Measurements from ENCODE around the gene SNX6.

SNX6 gene

GRCh38 chr14:34619471-34619870 is 10.5 kb downstream of the SNX6 start:
- H3K4me3 Mint-ChIP-seq: no peak overlapping the region

DNA sequence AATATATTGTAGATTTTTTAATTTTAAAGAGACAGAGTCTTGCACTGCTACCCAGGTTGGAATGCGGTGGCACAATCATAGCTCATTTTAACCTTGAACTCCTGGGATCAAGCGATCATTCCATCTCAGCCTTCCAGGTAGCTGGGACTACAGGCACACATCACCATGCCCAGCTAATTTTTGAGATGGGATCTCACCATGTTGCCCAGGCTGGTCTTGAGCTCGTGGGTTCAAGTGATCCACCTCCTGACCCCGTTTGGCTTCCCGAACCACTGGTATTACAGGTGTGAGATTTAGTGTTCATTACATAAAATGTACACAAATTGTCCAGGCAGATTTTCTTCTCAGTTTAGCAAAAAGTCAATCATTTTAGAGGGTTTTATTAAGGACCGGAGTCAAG is 13.6 kb downstream of the SNX6 start:
- H3K4me1 Mint-ChIP-seq (ENCODE audit: low read depth): peaks cover 49% of the 10 kb centered on the region
- no peaks in the 10 kb centered on the region for H3K27me3 Mint-ChIP-seq
- no peak overlapping the region for H3K4me3 Mint-ChIP-seq
- peak overlapping the region; percentile 61 for H3K27ac Mint-ChIP-seq
- H3K9me3 Mint-ChIP-seq (ENCODE audit: low read depth): no peaks in the 10 kb centered on the region
- H3K36me3 Mint-ChIP-seq: no peaks in the 10 kb centered on the region

More at GRCh38 chr14:34619471-34619870, 10.5 kb downstream of the SNX6 start:
- peak overlapping the region; percentile 36 for H3K27ac Mint-ChIP-seq
- peaks cover 57% of the 10 kb centered on the region for H3K4me1 Mint-ChIP-seq (ENCODE audit: low read depth)
- H3K9me3 Mint-ChIP-seq (ENCODE audit: low read depth): no peaks in the 10 kb centered on the region
- peaks cover 5% of the 10 kb centered on the region for H3K36me3 Mint-ChIP-seq
- H3K27me3 Mint-ChIP-seq: no peaks in the 10 kb centered on the region

DNA sequence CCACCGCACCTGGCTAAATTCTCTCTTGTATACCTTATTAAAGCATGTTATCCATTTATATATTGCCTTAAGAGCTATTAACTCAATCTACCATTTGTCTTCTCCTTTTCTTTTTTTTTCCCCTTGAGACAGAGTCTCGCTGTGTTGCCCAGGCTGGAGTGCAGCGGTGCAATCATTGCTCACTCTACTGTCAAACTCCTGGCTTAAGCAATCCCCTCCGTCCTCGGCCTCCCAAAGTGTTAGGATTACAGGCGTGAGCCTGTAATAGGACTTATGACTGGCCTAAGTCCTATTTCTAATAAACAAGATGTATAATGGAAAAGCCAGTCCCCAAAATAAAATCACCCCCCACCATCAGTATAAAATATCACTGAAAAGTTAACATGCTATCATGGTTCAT is 14.4 kb downstream of the SNX6 start:
- H3K27ac Mint-ChIP-seq: peak overlapping the region; percentile 41

DNA sequence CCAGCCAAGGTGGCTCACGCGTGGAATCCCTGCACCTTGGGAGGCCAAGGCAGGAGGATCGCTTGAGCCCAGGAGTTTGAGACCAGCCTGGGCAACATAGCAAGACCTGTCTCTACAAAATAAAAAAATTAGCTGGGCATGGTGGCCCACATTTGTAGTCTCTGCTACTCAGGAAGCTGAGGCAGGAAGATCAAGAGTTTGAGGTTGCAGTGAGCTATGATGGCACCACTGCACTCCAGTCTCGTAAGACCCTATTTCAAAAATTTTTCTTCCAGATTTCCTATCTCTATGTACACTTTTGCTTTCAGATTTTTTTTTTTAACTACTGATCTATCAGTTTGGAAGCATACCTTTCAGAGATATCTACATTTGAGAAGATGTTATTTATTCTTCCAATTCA is 15.3 kb downstream of the SNX6 start:
- Mint-ChIP-seq H3K9me3 (ENCODE audit: low read depth) (no peaks in the 10 kb centered on the region), H3K4me1 (ENCODE audit: low read depth) (peaks cover 38% of the 10 kb centered on the region), H3K36me3 (no peaks in the 10 kb centered on the region), H3K4me3 (no peak overlapping the region), H3K27me3 (no peaks in the 10 kb centered on the region), H3K27ac (peak overlapping the region; percentile 80)

More for the DNA sequence above, 14.4 kb downstream of the SNX6 start:
- Mint-ChIP-seq H3K4me3 (no peak overlapping the region), H3K9me3 (ENCODE audit: low read depth) (no peaks in the 10 kb centered on the region), H3K36me3 (no peaks in the 10 kb centered on the region), H3K27me3 (no peaks in the 10 kb centered on the region), H3K4me1 (ENCODE audit: low read depth) (peaks cover 46% of the 10 kb centered on the region)

DNA sequence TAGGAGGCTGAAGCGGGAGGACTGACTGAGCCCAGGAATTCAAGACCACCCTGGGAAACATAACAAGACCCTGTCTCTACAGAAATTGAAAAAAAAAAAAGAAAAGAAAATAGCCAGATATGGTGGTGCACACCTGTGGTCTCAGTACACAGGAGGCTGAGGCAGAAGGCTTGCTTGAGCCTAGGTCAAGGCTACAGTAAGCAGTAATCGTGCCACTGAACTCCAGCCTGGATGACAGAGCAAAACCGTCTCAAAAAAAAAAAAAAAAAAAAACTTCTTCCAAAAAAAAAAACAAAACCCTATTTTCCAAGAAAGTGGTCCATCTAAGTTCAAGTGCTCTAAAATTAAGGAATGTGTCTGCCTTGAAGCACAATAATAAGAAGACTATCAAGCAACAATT is 19.8 kb downstream of the SNX6 start:
- H3K27me3 Mint-ChIP-seq: no peaks in the 10 kb centered on the region
- peaks cover 3% of the 10 kb centered on the region for H3K36me3 Mint-ChIP-seq
- H3K4me3 Mint-ChIP-seq: no peak overlapping the region

DNA sequence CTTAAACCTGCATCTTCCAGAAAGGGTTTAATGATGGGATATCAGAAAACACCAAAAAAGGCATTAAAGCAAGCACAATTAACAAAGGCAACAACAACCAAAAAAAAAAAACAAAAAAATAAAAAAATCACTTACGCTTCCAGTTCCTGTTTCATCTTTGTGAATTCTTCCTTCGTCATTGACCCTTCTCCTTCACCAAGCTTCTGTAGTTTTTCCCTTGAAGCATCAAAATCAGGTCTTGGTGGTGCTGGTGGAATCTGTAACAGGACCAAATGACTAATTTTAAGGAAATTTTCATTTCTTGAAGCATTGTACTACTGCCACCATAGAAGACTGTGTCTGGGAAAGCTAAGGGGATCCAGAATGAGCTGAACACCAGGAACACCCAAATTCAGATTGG is 24.5 kb downstream of the SNX6 start:
- peak overlapping the region; percentile 41 for H3K27ac Mint-ChIP-seq
- H3K9me3 Mint-ChIP-seq (ENCODE audit: low read depth): no peaks in the 10 kb centered on the region
- H3K4me3 Mint-ChIP-seq: no peak overlapping the region
- no peaks in the 10 kb centered on the region for H3K27me3 Mint-ChIP-seq
- H3K36me3 Mint-ChIP-seq: peaks cover 11% of the 10 kb centered on the region
- peaks cover 5% of the 10 kb centered on the region for H3K4me1 Mint-ChIP-seq (ENCODE audit: low read depth)

More for the DNA sequence above, 19.8 kb downstream of the SNX6 start:
- peaks cover 19% of the 10 kb centered on the region for H3K4me1 Mint-ChIP-seq (ENCODE audit: low read depth)
- no peaks in the 10 kb centered on the region for H3K9me3 Mint-ChIP-seq (ENCODE audit: low read depth)
- H3K27ac Mint-ChIP-seq: peak overlapping the region; percentile 22

GRCh38 chr14:34604995-34605394 is 25.0 kb downstream of the SNX6 start:
- peaks cover 11% of the 10 kb centered on the region for H3K36me3 Mint-ChIP-seq
- peak overlapping the region; percentile 41 for H3K27ac Mint-ChIP-seq
- peaks cover 5% of the 10 kb centered on the region for H3K4me1 Mint-ChIP-seq (ENCODE audit: low read depth)
- no peak overlapping the region for H3K4me3 Mint-ChIP-seq
- H3K9me3 Mint-ChIP-seq (ENCODE audit: low read depth): no peaks in the 10 kb centered on the region
- H3K27me3 Mint-ChIP-seq: no peaks in the 10 kb centered on the region

GRCh38 chr14:34596891-34597290 is 33.1 kb downstream of the SNX6 start:
- no peak overlapping the region for H3K27ac Mint-ChIP-seq

DNA sequence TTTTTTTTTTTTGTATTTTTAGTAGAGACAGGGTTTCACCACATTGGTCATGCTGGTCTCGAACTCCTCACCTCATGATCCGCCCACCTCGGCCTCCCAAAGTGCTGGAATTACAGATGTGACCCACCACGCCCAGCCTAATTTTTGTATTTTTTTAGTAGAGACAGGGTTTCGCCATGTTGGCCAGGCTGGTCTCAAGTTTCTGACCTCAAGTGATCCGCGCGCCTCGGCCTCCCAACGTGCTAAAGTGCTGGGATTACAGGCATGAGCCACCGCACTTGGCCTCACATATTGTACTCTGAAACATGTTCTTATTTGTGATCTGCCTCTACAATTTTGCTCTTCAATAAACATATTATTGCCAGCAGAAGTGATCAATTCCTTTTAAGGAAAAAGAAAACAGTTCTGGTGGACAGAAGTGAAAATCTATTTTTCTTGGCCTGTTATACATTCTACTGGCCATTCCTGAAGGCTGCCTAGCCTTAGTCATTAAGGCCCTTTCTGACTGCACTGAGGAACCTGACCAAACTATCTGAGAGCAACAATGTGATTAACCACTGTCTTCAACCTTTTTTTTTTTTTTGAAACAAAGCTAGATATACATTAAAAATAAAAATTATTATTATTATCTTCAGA is 36.1 kb downstream of the SNX6 start:
- Mint-ChIP-seq H3K27me3 (no peaks in the 10 kb centered on the region), H3K4me3 (no peak overlapping the region), H3K27ac (no peak overlapping the region), H3K36me3 (peaks cover 5% of the 10 kb centered on the region), H3K9me3 (ENCODE audit: low read depth) (no peaks in the 10 kb centered on the region), H3K4me1 (ENCODE audit: low read depth) (peaks cover 8% of the 10 kb centered on the region)

More at GRCh38 chr14:34596891-34597290, 33.1 kb downstream of the SNX6 start:
- H3K36me3 Mint-ChIP-seq: peaks cover 4% of the 10 kb centered on the region
- no peak overlapping the region for H3K4me3 Mint-ChIP-seq
- no peaks in the 10 kb centered on the region for H3K9me3 Mint-ChIP-seq (ENCODE audit: low read depth)
- H3K27me3 Mint-ChIP-seq: no peaks in the 10 kb centered on the region
- peaks cover 3% of the 10 kb centered on the region for H3K4me1 Mint-ChIP-seq (ENCODE audit: low read depth)

DNA sequence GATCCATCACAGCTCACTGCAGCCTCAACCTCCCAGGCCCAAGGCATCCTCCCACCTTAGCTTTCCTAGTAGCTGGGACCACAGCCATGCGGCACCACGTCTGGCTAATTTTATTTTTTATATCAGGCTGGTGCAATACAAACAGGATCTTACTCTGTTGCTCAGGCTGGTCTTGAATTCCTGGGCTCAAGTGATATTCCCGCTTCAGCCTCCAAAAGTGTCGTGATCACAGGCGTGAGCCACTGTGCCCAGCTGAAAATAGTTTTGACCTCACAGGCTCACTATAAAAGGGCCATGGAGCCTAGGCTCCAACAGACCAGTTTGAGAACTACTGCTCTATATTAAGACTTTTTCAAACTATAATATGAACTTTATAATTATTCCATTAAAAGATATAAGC is 37.3 kb downstream of the SNX6 start:
- peaks cover 5% of the 10 kb centered on the region for H3K36me3 Mint-ChIP-seq
- H3K9me3 Mint-ChIP-seq (ENCODE audit: low read depth): no peaks in the 10 kb centered on the region
- H3K4me3 Mint-ChIP-seq: no peak overlapping the region
- no peak overlapping the region for H3K27ac Mint-ChIP-seq
- H3K27me3 Mint-ChIP-seq: no peaks in the 10 kb centered on the region
- peaks cover 8% of the 10 kb centered on the region for H3K4me1 Mint-ChIP-seq (ENCODE audit: low read depth)

DNA sequence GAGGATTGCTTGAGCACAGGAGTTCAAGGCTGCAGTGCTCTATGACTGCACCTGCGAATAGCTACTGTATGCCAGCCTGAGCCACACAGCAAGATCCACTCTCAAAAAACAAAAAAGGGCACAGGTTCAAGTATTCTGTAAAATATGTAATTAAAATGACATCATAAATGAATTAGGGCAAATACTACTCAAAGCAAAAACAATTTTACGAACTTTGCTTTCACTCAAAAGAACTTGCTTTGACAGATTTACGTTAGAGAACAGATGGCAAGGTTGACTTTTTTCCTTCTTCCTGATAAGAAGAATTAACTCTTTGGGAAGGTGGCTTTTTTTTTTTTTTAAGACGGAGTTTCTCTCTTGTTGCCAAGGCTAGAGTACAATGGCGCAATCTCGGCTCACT is 46.4 kb downstream of the SNX6 start:
- Mint-ChIP-seq H3K27ac (no peak overlapping the region), H3K9me3 (ENCODE audit: low read depth) (no peaks in the 10 kb centered on the region), H3K36me3 (peaks cover 2% of the 10 kb centered on the region), H3K4me3 (no peak overlapping the region), H3K4me1 (ENCODE audit: low read depth) (no peaks in the 10 kb centered on the region), H3K27me3 (no peaks in the 10 kb centered on the region)

DNA sequence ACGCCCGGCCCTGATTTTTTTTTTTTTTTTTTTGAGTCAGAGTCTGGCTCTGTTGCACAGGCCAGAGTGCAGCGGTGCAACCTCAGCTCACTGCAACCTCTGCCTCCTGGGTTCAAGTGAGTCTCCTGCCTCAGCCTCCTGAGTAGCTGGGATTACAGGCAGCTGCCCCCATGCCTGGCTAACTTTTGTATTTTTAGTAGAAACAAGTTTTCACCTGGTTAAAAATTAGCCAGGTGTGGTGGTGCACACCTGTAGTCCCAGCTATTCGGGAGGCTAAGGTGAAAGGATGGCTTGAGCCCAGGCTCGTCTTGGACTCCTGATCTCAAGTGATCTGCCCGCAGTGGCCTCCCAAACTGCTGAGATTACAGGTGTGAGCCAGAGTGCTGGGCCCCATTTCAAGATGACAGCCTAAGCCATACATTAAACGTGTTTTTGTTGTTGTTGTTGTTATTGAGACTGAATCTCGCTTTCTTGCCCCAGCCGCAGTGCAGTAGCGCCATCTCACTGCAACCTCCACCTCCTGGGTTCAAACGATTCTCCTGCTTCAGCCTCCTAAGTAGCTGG is 47.7 kb downstream of the SNX6 start:
- H3K36me3 Mint-ChIP-seq: peaks cover 2% of the 10 kb centered on the region
- H3K27ac Mint-ChIP-seq: no peak overlapping the region
- H3K9me3 Mint-ChIP-seq (ENCODE audit: low read depth): no peaks in the 10 kb centered on the region
- H3K27me3 Mint-ChIP-seq: no peaks in the 10 kb centered on the region
- no peaks in the 10 kb centered on the region for H3K4me1 Mint-ChIP-seq (ENCODE audit: low read depth)
- no peak overlapping the region for H3K4me3 Mint-ChIP-seq

DNA sequence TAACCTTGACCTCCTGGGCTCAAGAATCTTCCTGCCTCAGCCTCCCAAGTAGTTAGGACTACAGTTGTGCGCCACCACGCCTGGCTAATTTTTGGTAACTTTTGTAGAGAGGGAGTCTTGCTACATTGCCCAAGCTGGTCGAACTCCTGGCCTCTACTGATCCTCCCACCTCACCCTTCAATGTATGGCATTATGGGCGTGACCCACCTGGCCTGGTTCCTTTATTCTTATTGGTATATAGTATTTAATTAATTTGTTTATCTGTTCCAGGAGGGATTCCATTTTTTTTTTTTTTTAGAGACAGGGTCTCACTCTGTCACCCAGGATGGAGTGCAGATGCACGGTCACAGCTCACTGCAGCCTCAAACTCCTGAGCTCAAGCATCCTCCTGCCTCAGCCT is 49.6 kb downstream of the SNX6 start:
- H3K27ac Mint-ChIP-seq: no peak overlapping the region
- H3K36me3 Mint-ChIP-seq: peaks cover 2% of the 10 kb centered on the region
- H3K4me1 Mint-ChIP-seq (ENCODE audit: low read depth): no peaks in the 10 kb centered on the region
- H3K4me3 Mint-ChIP-seq: no peak overlapping the region
- H3K9me3 Mint-ChIP-seq (ENCODE audit: low read depth): no peaks in the 10 kb centered on the region
- no peaks in the 10 kb centered on the region for H3K27me3 Mint-ChIP-seq

DNA sequence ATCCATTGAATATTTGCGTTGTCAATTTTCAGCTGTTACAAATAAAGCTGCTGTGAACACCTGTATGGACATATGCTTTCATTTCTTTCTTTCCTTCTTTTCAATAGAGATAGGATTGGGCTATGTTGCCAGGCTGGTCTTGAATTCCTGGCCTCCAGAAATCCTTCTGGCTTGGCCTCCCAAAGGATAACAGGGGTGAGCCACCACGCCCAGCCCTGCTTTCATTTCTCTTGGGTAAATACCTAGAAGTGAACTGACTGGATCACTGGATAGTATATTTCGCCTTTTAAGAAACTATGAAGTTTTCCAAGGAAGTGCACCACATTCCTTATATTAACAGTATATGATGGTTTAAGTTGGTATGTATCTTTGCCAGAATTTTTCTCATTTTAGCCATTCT is 58.2 kb downstream of the SNX6 start:
- H3K27ac Mint-ChIP-seq: peak overlapping the region; percentile 16
- H3K36me3 Mint-ChIP-seq: peaks cover 2% of the 10 kb centered on the region
- no peaks in the 10 kb centered on the region for H3K27me3 Mint-ChIP-seq
- no peaks in the 10 kb centered on the region for H3K9me3 Mint-ChIP-seq (ENCODE audit: low read depth)
- no peak overlapping the region for H3K4me3 Mint-ChIP-seq
- peaks cover 2% of the 10 kb centered on the region for H3K4me1 Mint-ChIP-seq (ENCODE audit: low read depth)

DNA sequence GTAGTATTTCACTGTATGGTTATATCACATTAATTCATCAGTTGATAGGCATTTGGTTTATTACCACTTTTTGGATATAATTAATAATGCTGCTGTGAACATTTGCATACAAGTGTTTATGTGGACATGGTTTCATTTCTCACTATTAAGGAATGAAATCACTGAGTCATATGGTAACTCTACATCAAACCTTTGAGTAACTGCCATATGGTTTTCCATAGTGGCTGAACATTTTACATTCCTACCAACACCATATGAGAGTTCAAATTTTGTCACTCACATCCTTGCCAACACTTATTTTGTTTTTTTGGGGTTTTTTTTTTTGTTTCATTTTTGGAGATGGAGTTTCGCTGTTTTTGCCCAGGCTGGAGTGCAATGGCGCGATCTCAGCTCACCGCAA is 60.2 kb downstream of the SNX6 start:
- Mint-ChIP-seq H3K27me3 (no peaks in the 10 kb centered on the region), H3K4me3 (no peak overlapping the region), H3K9me3 (ENCODE audit: low read depth) (no peaks in the 10 kb centered on the region), H3K36me3 (peaks cover 2% of the 10 kb centered on the region), H3K4me1 (ENCODE audit: low read depth) (peaks cover 2% of the 10 kb centered on the region), H3K27ac (no peak overlapping the region)

GRCh38 chr14:34568803-34569202 is 61.1 kb downstream of the SNX6 start:
- H3K27me3 Mint-ChIP-seq: no peaks in the 10 kb centered on the region
- no peak overlapping the region for H3K27ac Mint-ChIP-seq
- H3K9me3 Mint-ChIP-seq (ENCODE audit: low read depth): no peaks in the 10 kb centered on the region
- peaks cover 2% of the 10 kb centered on the region for H3K36me3 Mint-ChIP-seq
- H3K4me3 Mint-ChIP-seq: no peak overlapping the region
- H3K4me1 Mint-ChIP-seq (ENCODE audit: low read depth): peaks cover 2% of the 10 kb centered on the region
